GM23248 (cell line): ENCODE measurements around the gene RPLP1. TPM values are rescaled to one million over a fixed set of nuclear protein-coding genes. Genes with fewer than 3 reads are reported as not detected.

Experiments
- DNase-seq: peaks from one replicate; pipeline ENCODE4 v3.0.0-alpha.2; 2015
- H2AFZ ChIP-seq: fragments of 200-600 bp; sonication (generic); 2 replicates; pipeline ENCODE4 v1.6.1; 2016; ENCODE audit warnings: antibody characterized with exemption
- H3F3A ChIP-seq: fragments of 200-600 bp; sonication (generic); 2 replicates; pipeline ENCODE4 v1.6.1; 2016; ENCODE audit warnings: mild to moderate bottlenecking, antibody characterized with exemption, mixed run types; ENCODE audit not compliant: insufficient read depth
- H3K27ac ChIP-seq: fragments of 200-600 bp; sonication (generic); 2 replicates; pipeline ENCODE4 v1.5.1; 2016; ENCODE audit warnings: mild to moderate bottlenecking
- H3K27me3 ChIP-seq: fragments of 200-600 bp; sonication (generic); replicated peaks from 2 replicates; pipeline ENCODE4 v1.6.1; 2016; ENCODE audit warnings: mild to moderate bottlenecking; ENCODE audit not compliant: insufficient read depth
- H3K36me3 ChIP-seq: fragments of 200-600 bp; sonication (generic); 2 replicates; pipeline ENCODE4 v1.6.1; 2016; ENCODE audit warnings: low read depth, mild to moderate bottlenecking
- H3K4me1 ChIP-seq: fragments of 200-600 bp; sonication (generic); 2 replicates; pipeline ENCODE4 v1.6.1; 2016; ENCODE audit warnings: mild to moderate bottlenecking; ENCODE audit not compliant: insufficient read depth
- H3K4me2 ChIP-seq: fragments of 200-600 bp; sonication (generic); one replicate; pipeline ENCODE4 v1.6.1; 2016; ENCODE audit warnings: mild to moderate bottlenecking; ENCODE audit not compliant: unreplicated experiment
- H3K4me3 ChIP-seq: fragments of 200-600 bp; sonication (generic); 2 replicates; pipeline ENCODE4 v1.5.1; 2016; ENCODE audit warnings: mild to moderate bottlenecking
- H3K79me2 ChIP-seq: fragments of 200-600 bp; sonication (generic); 2 replicates; pipeline ENCODE4 v1.6.1; 2016; ENCODE audit warnings: mild to moderate bottlenecking; ENCODE audit not compliant: insufficient read depth
- H3K9ac ChIP-seq: fragments of 200-600 bp; sonication (generic); 2 replicates; pipeline ENCODE4 v1.6.1; 2016; ENCODE audit warnings: mild to moderate bottlenecking
- H3K9me2 ChIP-seq: fragments of 200-600 bp; sonication (generic); 2 replicates; pipeline ENCODE4 v1.6.1; 2016; ENCODE audit warnings: mixed run types, mild to moderate bottlenecking, moderate library complexity; ENCODE audit not compliant: insufficient read depth
- H3K9me3 ChIP-seq: fragments of 200-600 bp; sonication (generic); one replicate; pipeline ENCODE4 v1.6.1; 2017; ENCODE audit warnings: low read depth
- H4K20me1 ChIP-seq: fragments of 200-600 bp; sonication (generic); 2 replicates; pipeline ENCODE4 v1.6.0; 2016; ENCODE audit not compliant: insufficient read depth
- EZH2 ChIP-seq: fragments of 200-600 bp; sonication (generic); IDR thresholded peaks from 2 replicates; pipeline ENCODE4 v1.6.1; 2018; ENCODE audit warnings: antibody characterized with exemption, mild to moderate bottlenecking; ENCODE audit not compliant: insufficient read depth, poor library complexity, severe bottlenecking
- EZH2phosphoT487 ChIP-seq: fragments of 200-600 bp; sonication (generic); IDR thresholded peaks from 2 replicates; pipeline ENCODE4 v1.6.1; 2018; ENCODE audit warnings: antibody characterized with exemption, moderate library complexity, mild to moderate bottlenecking, low read depth; ENCODE audit not compliant: insufficient read depth
- WGBS, 2 experiments: methylation state at CpG; one replicate each; pipeline ENCODE4 v1.1.6; 2015 to 2017; ENCODE audit warnings: low lambda C conversion rate in 2 of 2, low coverage in 1 of 2; ENCODE audit errors: missing lambda C conversion rate in 2 of 2; 5-methylcytosine and 5-hydroxymethylcytosine counted together
- in situ Hi-C: fragments of 300-500 bp; cut with MboI; formaldehyde crosslinking; loops from 2 replicates; pipeline ENCODE4 v1.15.0; 2020
- polyA plus RNA-seq: library from polyadenylated mRNA; unstranded; fragments of >200 nt; fragmentation: Nextera tagmentation; extraction: Ambion mirVana; gene quantifications from 2 replicates; pipeline ENCODE4 v1.2.1, GENCODE V29; 2016
- total RNA-seq: library from RNA; depleted of rRNA; stranded (reverse); fragments of >200 nt; shearing (Covaris generic); gene quantifications from 2 replicates; pipeline ENCODE4 v1.2.3, GENCODE V29; 2014

Gene RPLP1
- total and polyA plus RNA-seq, 2 experiments from 2014 or later, result 172 to 963 TPM

DNA sequence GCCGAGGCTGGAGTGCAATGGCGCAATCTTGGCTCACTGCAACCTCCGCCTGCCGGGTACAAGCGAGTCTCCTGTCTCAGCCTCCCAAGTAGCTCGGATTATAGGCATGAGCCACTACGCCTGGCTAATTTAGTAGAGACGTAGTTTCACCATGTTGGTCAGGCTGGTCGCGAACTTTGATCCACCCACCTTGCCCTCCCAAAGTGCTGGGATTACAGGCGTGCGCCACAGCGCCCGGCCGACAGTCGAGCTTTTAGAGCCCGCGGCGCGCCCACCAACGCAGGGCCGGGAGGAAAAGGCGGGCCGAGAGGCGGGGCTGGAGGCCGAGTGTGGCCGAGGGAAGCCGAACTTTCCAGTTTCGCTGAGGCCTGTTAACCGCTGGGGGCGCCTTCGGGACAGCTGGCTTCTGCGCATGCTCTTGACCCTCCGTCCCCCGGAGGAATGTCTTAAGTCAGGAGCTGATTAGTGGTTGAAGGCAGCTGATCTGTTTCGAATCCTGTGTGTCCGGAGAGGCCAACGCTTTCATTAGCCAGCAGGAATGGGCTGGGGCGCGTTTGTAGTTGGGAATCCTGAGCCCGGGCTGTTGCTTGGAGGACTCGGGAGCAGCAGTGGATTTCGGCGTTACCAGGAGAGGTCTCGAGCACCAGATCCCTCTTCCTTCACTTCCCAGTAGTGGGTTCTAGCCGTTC lies 10.0 kb downstream of the RPLP1 start:
- H3K79me2 ChIP-seq, result no peaks in the 10 kb centered on the region
- peaks cover 9% of the 10 kb centered on the region for H3K4me1 ChIP-seq
- peak overlapping the region; percentile 97 for H2AFZ ChIP-seq
- no peaks in the 10 kb centered on the region for H3K9me2 ChIP-seq
- in situ Hi-C loops, result no loop called here
- no peaks in the 10 kb centered on the region for H3K27me3 ChIP-seq
- no peaks in the 10 kb centered on the region for H3K36me3 ChIP-seq
- 5 to 7% methylated on average over 46 of the region's 46 CpGs for WGBS, 2 experiments
- peak overlapping the region; percentile 75 for H3K4me3 ChIP-seq
- no peaks in the 10 kb centered on the region for H4K20me1 ChIP-seq
- DNase-seq, result peak; percentile 98
- peak overlapping the region; percentile 84 for H3K9ac ChIP-seq
- H3K4me2 ChIP-seq, result peak overlapping the region; percentile 91
- no peaks in the 10 kb centered on the region for H3K9me3 ChIP-seq
- H3F3A ChIP-seq, result peaks cover 38% of the 10 kb centered on the region
- TF ChIP-seq EZH2phosphoT487 (no peak), EZH2 (no peak)
- peak overlapping the region; percentile 88 for H3K27ac ChIP-seq

DNA sequence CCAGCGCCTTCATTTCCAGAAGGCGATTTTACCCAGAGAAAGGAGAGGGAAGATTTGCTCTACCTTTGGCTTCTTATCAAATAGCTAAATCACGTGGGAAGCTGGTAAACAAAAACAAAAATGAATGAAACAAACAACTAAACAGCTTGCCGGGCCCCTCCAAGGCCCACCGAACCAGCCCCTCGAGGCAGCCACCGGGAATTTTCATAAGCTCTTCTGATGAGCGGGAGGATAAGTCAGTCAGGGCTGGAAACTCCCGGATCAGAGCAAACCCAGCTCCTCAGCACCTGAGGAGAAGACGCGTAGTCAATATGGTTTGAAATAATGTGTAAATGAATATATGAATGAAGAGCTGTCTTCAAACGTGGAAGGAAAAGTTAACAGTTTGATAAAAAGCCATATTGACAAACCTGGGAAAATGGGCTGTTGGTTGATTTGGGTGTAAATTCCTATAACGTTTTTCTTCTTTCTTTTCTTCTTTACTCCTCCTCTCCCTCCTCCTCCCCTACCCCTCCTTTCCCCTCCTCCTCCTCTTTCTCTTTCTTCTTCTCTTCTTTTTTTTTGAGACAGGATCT lies 10.7 kb downstream of the RPLP1 start:
- 19 to 23% methylated on average over 13 of the region's 13 CpGs for WGBS, 2 experiments
- peak; percentile 30 for DNase-seq
- no peaks in the 10 kb centered on the region for H3K9me2 ChIP-seq
- TF ChIP-seq EZH2phosphoT487 (no peak), EZH2 (no peak)
- peaks cover 33% of the 10 kb centered on the region for H3F3A ChIP-seq
- peak overlapping the region; percentile 88 for H3K27ac ChIP-seq
- peak overlapping the region; percentile 84 for H3K9ac ChIP-seq
- peak overlapping the region; percentile 97 for H2AFZ ChIP-seq
- no peaks in the 10 kb centered on the region for H3K36me3 ChIP-seq
- H3K79me2 ChIP-seq, result no peaks in the 10 kb centered on the region
- H3K4me3 ChIP-seq, result peak overlapping the region; percentile 75
- H3K4me1 ChIP-seq, result peaks cover 9% of the 10 kb centered on the region
- in situ Hi-C loops, result no loop called here
- no peaks in the 10 kb centered on the region for H3K27me3 ChIP-seq
- peak overlapping the region; percentile 91 for H3K4me2 ChIP-seq
- no peaks in the 10 kb centered on the region for H4K20me1 ChIP-seq
- H3K9me3 ChIP-seq, result no peaks in the 10 kb centered on the region

- in situ Hi-C loops, result no loop called here
- Histone ChIP-seq H3K27me3 (no peaks in the 10 kb centered on the region), H3K9ac (no peak overlapping the region), H3K4me2 (no peak overlapping the region), H3K9me3 (no peaks in the 10 kb centered on the region), H3F3A (peaks cover 16% of the 10 kb centered on the region), H3K4me3 (no peak overlapping the region), H3K9me2 (no peaks in the 10 kb centered on the region), H3K27ac (no peak overlapping the region), H3K36me3 (no peaks in the 10 kb centered on the region), H2AFZ (no peak overlapping the region), H4K20me1 (no peaks in the 10 kb centered on the region), H3K4me1 (peaks cover 9% of the 10 kb centered on the region), H3K79me2 (no peaks in the 10 kb centered on the region)
- 94 to 96% methylated on average over 1 of the region's 1 CpG for WGBS, 2 experiments
- TF ChIP-seq EZH2phosphoT487 (no peak), EZH2 (no peak)
- no peak for DNase-seq
Measured at GRCh38 chr15:69465253-69465652, 12.6 kb downstream of the RPLP1 start.

- WGBS, 2 experiments, result 54 to 60% methylated on average over 2 of the region's 2 CpGs
- Histone ChIP-seq H3K9me3 (no peaks in the 10 kb centered on the region), H3K9me2 (no peaks in the 10 kb centered on the region), H2AFZ (no peak overlapping the region), H3K79me2 (no peaks in the 10 kb centered on the region), H3K4me2 (no peak overlapping the region), H3K27ac (no peak overlapping the region), H3K36me3 (no peaks in the 10 kb centered on the region), H3K9ac (no peak overlapping the region), H3K4me1 (peaks cover 9% of the 10 kb centered on the region), H3K27me3 (no peaks in the 10 kb centered on the region), H3F3A (peaks cover 9% of the 10 kb centered on the region), H3K4me3 (no peak overlapping the region), H4K20me1 (no peaks in the 10 kb centered on the region)
- no peak for DNase-seq
- no peak for TF ChIP-seq EZH2phosphoT487
- TF ChIP-seq EZH2, result no peak
- in situ Hi-C loops, result no loop called here
Measured at GRCh38 chr15:69466733-69467132, 14.1 kb downstream of the RPLP1 start.
